H9 (cell line): ENCODE results near the gene SLBP. TPM values are rescaled to one million over a fixed set of nuclear protein-coding genes. Genes with fewer than 3 reads are reported as not detected.

Experiments used
- DNase-seq: peaks from one replicate; pipeline ENCODE4 v3.0.0-alpha.2; 2017
- H2AFZ ChIP-seq: one replicate; pipeline ENCODE4 v1.6.1; 2013; ENCODE audit warnings: mild to moderate bottlenecking, low read length, control low read depth, moderate library complexity
- H2AK5ac ChIP-seq: 2 replicates; pipeline ENCODE4 v1.6.1; 2013; ENCODE audit warnings: low read length, control low read depth, mixed read lengths; ENCODE audit not compliant: insufficient read length
- H2BK120ac ChIP-seq: one replicate; pipeline ENCODE4 v1.6.1; 2013; ENCODE audit warnings: low read depth, mild to moderate bottlenecking, low read length, control low read depth, inconsistent platforms; ENCODE audit not compliant: poor library complexity, severe bottlenecking
- H2BK12ac ChIP-seq: 2 replicates; pipeline ENCODE4 v1.6.1; 2013; ENCODE audit warnings: low read length, control low read depth, mixed read lengths, low read depth; ENCODE audit not compliant: insufficient read length
- H2BK15ac ChIP-seq: 2 replicates; pipeline ENCODE4 v1.6.1; 2013; ENCODE audit warnings: low read depth, low read length, control low read depth
- H2BK20ac ChIP-seq: one replicate; pipeline ENCODE4 v1.6.1; 2013; ENCODE audit warnings: low read depth, mild to moderate bottlenecking, low read length, control low read depth, inconsistent platforms; ENCODE audit not compliant: poor library complexity, severe bottlenecking
- H2BK5ac ChIP-seq: 2 replicates; pipeline ENCODE4 v1.6.1; 2013; ENCODE audit warnings: low read length, control low read depth, mixed read lengths; ENCODE audit not compliant: insufficient read length
- H3K14ac ChIP-seq: 2 replicates; pipeline ENCODE4 v1.6.1; 2013; ENCODE audit warnings: low read length, control low read depth; ENCODE audit not compliant: insufficient read depth
- H3K18ac ChIP-seq: 2 replicates; pipeline ENCODE4 v1.6.1; 2013; ENCODE audit warnings: low read depth, mild to moderate bottlenecking, mixed read lengths, low read length, control low read depth; ENCODE audit not compliant: insufficient read length
- H3K23ac ChIP-seq: 2 replicates; pipeline ENCODE4 v1.6.1; 2013; ENCODE audit warnings: low read length, control low read depth, mixed read lengths, low read depth; ENCODE audit not compliant: insufficient read length
- H3K23me2 ChIP-seq: 2 replicates; pipeline ENCODE4 v1.6.1; 2013; ENCODE audit warnings: low read depth, mild to moderate bottlenecking, mixed read lengths, low read length, control low read depth; ENCODE audit not compliant: insufficient read length, poor library complexity, severe bottlenecking
- H3K27ac ChIP-seq: 2 replicates; pipeline ENCODE4 v1.5.1; 2013; ENCODE audit warnings: low read length, control low read depth, mixed read lengths, low read depth; ENCODE audit not compliant: insufficient read length
- H3K27me3 ChIP-seq: 2 replicates; pipeline ENCODE4 v1.6.1; 2013; ENCODE audit warnings: low read length, control low read depth, inconsistent platforms; ENCODE audit not compliant: insufficient read depth
- H3K4ac ChIP-seq: 2 replicates; pipeline ENCODE4 v1.6.1; 2013; ENCODE audit warnings: low read depth, mild to moderate bottlenecking, control low read depth, inconsistent platforms, low read length, moderate library complexity
- H3K4me1 ChIP-seq: 2 replicates; pipeline ENCODE4 v1.6.1; 2013; ENCODE audit warnings: low read length, control low read depth, inconsistent platforms; ENCODE audit not compliant: insufficient read depth
- H3K4me2 ChIP-seq: 2 replicates; pipeline ENCODE4 v1.6.1; 2013; ENCODE audit warnings: low read length, control low read depth, mixed read lengths; ENCODE audit not compliant: insufficient read length, insufficient read depth
- H3K56ac ChIP-seq: 2 replicates; pipeline ENCODE4 v1.6.1; 2013; ENCODE audit warnings: low read depth, mild to moderate bottlenecking, mixed read lengths, low read length, control low read depth; ENCODE audit not compliant: insufficient read length
- H3K79me1 ChIP-seq: 2 replicates; pipeline ENCODE4 v1.6.1; 2013; ENCODE audit warnings: low read depth, mild to moderate bottlenecking, moderate library complexity, low read length, control low read depth, inconsistent platforms; ENCODE audit not compliant: insufficient read depth, poor library complexity, severe bottlenecking
- H3K79me2 ChIP-seq: 2 replicates; pipeline ENCODE4 v1.6.1; 2013; ENCODE audit warnings: low read length, control low read depth, inconsistent platforms; ENCODE audit not compliant: insufficient read depth
- H3K9ac ChIP-seq: 2 replicates; pipeline ENCODE4 v1.6.1; 2013; ENCODE audit warnings: low read length, control low read depth, mixed read lengths; ENCODE audit not compliant: insufficient read length; ENCODE audit errors: extremely low read depth
- H3K9me3 ChIP-seq: one replicate; pipeline ENCODE4 v1.6.1; 2013; ENCODE audit warnings: low read depth, low read length, inconsistent platforms; ENCODE audit not compliant: control insufficient read depth
- H3T11ph ChIP-seq: one replicate; pipeline ENCODE4 v1.6.1; 2013; ENCODE audit warnings: mild to moderate bottlenecking, low read length, control low read depth, inconsistent platforms
- H4K20me1 ChIP-seq: one replicate; pipeline ENCODE4 v1.6.1; 2013; ENCODE audit not compliant: control insufficient read depth, insufficient read length, insufficient read depth
- H4K5ac ChIP-seq: 2 replicates; pipeline ENCODE4 v1.6.1; 2013; ENCODE audit warnings: low read depth, mild to moderate bottlenecking, mixed read lengths, low read length, control low read depth; ENCODE audit not compliant: insufficient read length
- H4K8ac ChIP-seq: replicated peaks from 2 replicates; pipeline ENCODE4 v1.6.1; 2013; ENCODE audit warnings: low read length, control low read depth, mixed read lengths, low read depth; ENCODE audit not compliant: insufficient read length
- H4K91ac ChIP-seq: 2 replicates; pipeline ENCODE4 v1.6.1; 2013; ENCODE audit warnings: low read depth, mild to moderate bottlenecking, moderate library complexity, mixed read lengths, low read length, control low read depth; ENCODE audit not compliant: insufficient read length
- H3K27ac Mint-ChIP-seq, 3 experiments: 2 replicates in 2 of 3; 3 replicates in 1 of 3; pipeline ENCODE4 v1.8.0; 2020 to 2021; ENCODE audit warnings: mixed read lengths in 3 of 3, mild to moderate bottlenecking in 1 of 3, moderate library complexity in 1 of 3
- H3K27me3 Mint-ChIP-seq: 2 replicates; pipeline ENCODE4 v1.8.0; 2021; ENCODE audit warnings: low read depth, mild to moderate bottlenecking, moderate library complexity, mixed read lengths
- H3K36me3 Mint-ChIP-seq, 3 experiments: 2 replicates in 2 of 3; 3 replicates in 1 of 3; pipeline ENCODE4 v1.8.0; 2020 to 2021; ENCODE audit warnings: low read depth in 3 of 3, mixed read lengths in 3 of 3; ENCODE audit not compliant: insufficient read depth in 1 of 3
- H3K4me1 Mint-ChIP-seq, 2 experiments: 2 replicates each; pipeline ENCODE4 v1.8.0; 2020; ENCODE audit warnings: mixed read lengths in 2 of 2
- H3K4me3 Mint-ChIP-seq, 2 experiments: 2 replicates in 1 of 2; 3 replicates in 1 of 2; pipeline ENCODE4 v1.8.0; 2020 to 2021; ENCODE audit warnings: mild to moderate bottlenecking in 2 of 2, mixed read lengths in 2 of 2, moderate library complexity in 1 of 2
- H3K9me3 Mint-ChIP-seq, 2 experiments: 2 replicates in 1 of 2; 3 replicates in 1 of 2; pipeline ENCODE4 v1.8.0; 2020; ENCODE audit warnings: mild to moderate bottlenecking in 2 of 2, mixed read lengths in 2 of 2, moderate library complexity in 1 of 2
- WGBS: extraction: QIAGEN DNeasy Blood & Tissue Kit; methylation state at CpG from one replicate; pipeline ENCODE4 v1.1.7; 2013; ENCODE audit warnings: missing lambda C conversion rate, low lambda C conversion rate, mixed read lengths; ENCODE audit not compliant: insufficient read length; ENCODE audit errors: extremely low coverage; 5-methylcytosine and 5-hydroxymethylcytosine counted together
- total RNA-seq: library from RNA; stranded (reverse); gene quantifications from 2 replicates; pipeline ENCODE4 v1.2.1, GENCODE V29; 2021
- TF ChIP-seq, protein P1 (sequence below): fragments of 200-600 bp; sonication (generic); conservative IDR thresholded peaks from 3 replicates; pipeline ENCODE4 v1.8.0; 2021; ENCODE audit warnings: antibody characterized with exemption, mild to moderate bottlenecking

Gene SLBP
- total RNA-seq, 1 experiment from 2014 or later, result 62.7 TPM

DNA sequence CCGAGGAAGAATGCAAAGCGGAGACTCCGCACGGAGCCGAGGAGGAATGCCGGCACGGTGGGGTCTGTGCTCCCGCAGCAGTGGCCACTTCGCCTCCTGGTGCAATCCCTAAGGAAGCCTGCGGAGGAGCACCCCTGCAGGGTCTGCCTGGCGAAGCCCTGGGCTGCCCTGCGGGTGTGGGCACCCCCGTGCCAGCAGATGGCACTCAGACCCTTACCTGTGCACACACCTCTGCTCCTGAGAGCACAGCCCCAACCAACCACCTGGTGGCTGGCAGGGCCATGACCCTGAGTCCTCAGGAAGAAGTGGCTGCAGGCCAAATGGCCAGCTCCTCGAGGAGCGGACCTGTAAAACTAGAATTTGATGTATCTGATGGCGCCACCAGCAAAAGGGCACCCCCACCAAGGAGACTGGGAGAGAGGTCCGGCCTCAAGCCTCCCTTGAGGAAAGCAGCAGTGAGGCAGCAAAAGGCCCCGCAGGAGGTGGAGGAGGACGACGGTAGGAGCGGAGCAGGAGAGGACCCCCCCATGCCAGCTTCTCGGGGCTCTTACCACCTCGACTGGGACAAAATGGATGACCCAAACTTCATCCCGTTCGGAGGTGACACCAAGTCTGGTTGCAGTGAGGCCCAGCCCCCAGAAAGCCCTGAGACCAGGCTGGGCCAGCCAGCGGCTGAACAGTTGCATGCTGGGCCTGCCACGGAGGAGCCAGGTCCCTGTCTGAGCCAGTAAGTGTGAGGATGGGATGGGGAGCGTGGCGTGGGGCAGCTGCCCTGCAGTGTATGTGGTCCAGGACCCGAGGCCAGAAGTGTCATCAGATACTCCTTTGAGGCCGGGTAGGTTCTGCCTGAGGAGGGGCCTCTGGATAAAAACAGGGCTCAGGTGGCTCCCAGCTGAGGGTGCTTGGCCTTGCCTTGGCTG, 16.2 kb upstream of the SLBP start:
- no peak overlapping the region for H3K27ac ChIP-seq
- peak overlapping the region in 2 of 3 experiments; percentile 20 to 70; a peak in 1 of 7 replicates for H3K27ac Mint-ChIP-seq
- H2BK12ac ChIP-seq, result no peak overlapping the region
- peaks cover 7 to 11% of the 10 kb centered on the region in 2 experiments for H3K4me1 Mint-ChIP-seq
- no CpG with 5 or more reads among the region's 31 CpGs for WGBS
- no peaks in the 10 kb centered on the region for H3K23me2 ChIP-seq
- H2BK5ac ChIP-seq, result no peak overlapping the region
- no peak overlapping the region for H3K4ac ChIP-seq
- no peak overlapping the region for H2AK5ac ChIP-seq
- no peak overlapping the region for H4K5ac ChIP-seq
- H3K27me3 Mint-ChIP-seq, result no peaks in the 10 kb centered on the region; the same call in 1 of the 2 replicates
- no peak overlapping the region for H4K8ac ChIP-seq
- no peak overlapping the region for H4K91ac ChIP-seq
- no peak overlapping the region for H3K14ac ChIP-seq
- peaks cover 63 to 92% (median 89%) of the 10 kb centered on the region in 3 experiments for H3K36me3 Mint-ChIP-seq
- no peak overlapping the region for H2AFZ ChIP-seq
- no peak overlapping the region for H2BK20ac ChIP-seq
- no peak overlapping the region for H2BK120ac ChIP-seq
- DNase-seq, result no peak
- no peak overlapping the region for H3K56ac ChIP-seq
- peaks cover 6% of the 10 kb centered on the region; the same call in 1 of the 2 replicates for H3K79me2 ChIP-seq
- TF ChIP-seq, protein P1, sequence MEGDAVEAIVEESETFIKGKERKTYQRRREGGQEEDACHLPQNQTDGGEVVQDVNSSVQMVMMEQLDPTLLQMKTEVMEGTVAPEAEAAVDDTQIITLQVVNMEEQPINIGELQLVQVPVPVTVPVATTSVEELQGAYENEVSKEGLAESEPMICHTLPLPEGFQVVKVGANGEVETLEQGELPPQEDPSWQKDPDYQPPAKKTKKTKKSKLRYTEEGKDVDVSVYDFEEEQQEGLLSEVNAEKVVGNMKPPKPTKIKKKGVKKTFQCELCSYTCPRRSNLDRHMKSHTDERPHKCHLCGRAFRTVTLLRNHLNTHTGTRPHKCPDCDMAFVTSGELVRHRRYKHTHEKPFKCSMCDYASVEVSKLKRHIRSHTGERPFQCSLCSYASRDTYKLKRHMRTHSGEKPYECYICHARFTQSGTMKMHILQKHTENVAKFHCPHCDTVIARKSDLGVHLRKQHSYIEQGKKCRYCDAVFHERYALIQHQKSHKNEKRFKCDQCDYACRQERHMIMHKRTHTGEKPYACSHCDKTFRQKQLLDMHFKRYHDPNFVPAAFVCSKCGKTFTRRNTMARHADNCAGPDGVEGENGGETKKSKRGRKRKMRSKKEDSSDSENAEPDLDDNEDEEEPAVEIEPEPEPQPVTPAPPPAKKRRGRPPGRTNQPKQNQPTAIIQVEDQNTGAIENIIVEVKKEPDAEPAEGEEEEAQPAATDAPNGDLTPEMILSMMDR, result no peak
- no peaks in the 10 kb centered on the region for H3K9me3 ChIP-seq
- H3T11ph ChIP-seq, result no peak overlapping the region
- H3K18ac ChIP-seq, result no peak overlapping the region
- peaks cover 5% of the 10 kb centered on the region for H4K20me1 ChIP-seq
- H3K9ac ChIP-seq, result no peak overlapping the region
- H3K4me3 Mint-ChIP-seq, result no peak overlapping the region; a peak in 2 of 5 replicates
- H3K23ac ChIP-seq, result no peak overlapping the region
- no peak overlapping the region for H2BK15ac ChIP-seq
- no peaks in the 10 kb centered on the region for H3K27me3 ChIP-seq
- H3K9me3 Mint-ChIP-seq, result no peaks in the 10 kb centered on the region
- H3K79me1 ChIP-seq, result peaks cover 3% of the 10 kb centered on the region
- H3K4me2 ChIP-seq, result no peak overlapping the region
- no peaks in the 10 kb centered on the region for H3K4me1 ChIP-seq
